Measurements from ENCODE around the gene DUSP8. TPM values are rescaled to one million over a fixed set of nuclear protein-coding genes. Genes with fewer than 3 reads are reported as not detected.
"Not testable (repeated sequence)": the region's sequence is repeated elsewhere in the genome, so short reads cannot be mapped to it uniquely, and the experiment has no call there.

DUSP8 gene
- 35.6 TPM for total RNA-seq

- DNase-seq (ENCODE audit: low spot score): peak; percentile 94
These were observed at the start of gene DUSP8 for GRCh38 chr11:1572197-1573076. Gene DUSP8, minus strand, starts transcription at chr11:1572271. Its CDS starts 6,445 bp downstream, at chr11:1565826.

- no peak for DNase-seq (ENCODE audit: low spot score)
These were observed 47.4 kb upstream of the DUSP8 start for GRCh38 chr11:1619449-1619848.

GRCh38 chr11:1618231-1618630 lies 46.2 kb upstream of the DUSP8 start:
- no peak for DNase-seq (ENCODE audit: low spot score)

- no peak for DNase-seq (ENCODE audit: low spot score)
These were observed 36.3 kb upstream of the DUSP8 start, which contains the start of gene KRTAP5-3 for GRCh38 chr11:1608363-1608762. Gene KRTAP5-3, minus strand, starts transcription at chr11:1608463. Its CDS starts 78 bp downstream, at chr11:1608385.

GRCh38 chr11:1607901-1608300 lies 35.8 kb upstream of the DUSP8 start:
- not testable (repeated sequence) for DNase-seq (ENCODE audit: low spot score)

GRCh38 chr11:1607156-1607845 lies 35.2 kb upstream of the DUSP8 start:
- DNase-seq (ENCODE audit: low spot score): not testable (repeated sequence)

GRCh38 chr11:1605923-1606322 lies 33.9 kb upstream of the DUSP8 start:
- not testable (repeated sequence) for DNase-seq (ENCODE audit: low spot score)

GRCh38 chr11:1604711-1605110 lies 32.6 kb upstream of the DUSP8 start:
- DNase-seq (ENCODE audit: low spot score): no peak

GRCh38 chr11:1604181-1604580 lies 32.1 kb upstream of the DUSP8 start:
- no peak for DNase-seq (ENCODE audit: low spot score)

- no peak for DNase-seq (ENCODE audit: low spot score)
These were observed 31.6 kb upstream of the DUSP8 start for GRCh38 chr11:1603629-1604028.

GRCh38 chr11:1601663-1602062 lies 29.6 kb upstream of the DUSP8 start:
- not testable (repeated sequence) for DNase-seq (ENCODE audit: low spot score)

GRCh38 chr11:1600626-1601025 lies 28.6 kb upstream of the DUSP8 start:
- DNase-seq (ENCODE audit: low spot score): no peak

GRCh38 chr11:1598816-1599215 lies 26.7 kb upstream of the DUSP8 start:
- DNase-seq (ENCODE audit: low spot score): no peak

GRCh38 chr11:1598406-1598805 lies 26.3 kb upstream of the DUSP8 start:
- not testable (repeated sequence) for DNase-seq (ENCODE audit: low spot score)

- DNase-seq (ENCODE audit: low spot score): no peak
These were observed 25.9 kb upstream of the DUSP8 start, which contains the start of gene KRTAP5-2 for GRCh38 chr11:1597994-1598380. Gene KRTAP5-2, minus strand, starts transcription at chr11:1598294. Its CDS starts 44 bp downstream, at chr11:1598250.

- no peak for DNase-seq (ENCODE audit: low spot score)
These were observed 25.4 kb upstream of the DUSP8 start for GRCh38 chr11:1597331-1597993.

GRCh38 chr11:1596576-1597121 lies 24.6 kb upstream of the DUSP8 start:
- DNase-seq (ENCODE audit: low spot score): not testable (repeated sequence)

- not testable (repeated sequence) for DNase-seq (ENCODE audit: low spot score)
These were observed 24.0 kb upstream of the DUSP8 start for GRCh38 chr11:1595994-1596575.

- no peak for DNase-seq (ENCODE audit: low spot score)
These were observed 20.6 kb upstream of the DUSP8 start for GRCh38 chr11:1592628-1593027.

- DNase-seq (ENCODE audit: low spot score): no peak
These were observed 17.9 kb upstream of the DUSP8 start for GRCh38 chr11:1589996-1590395.

- not testable (repeated sequence) for DNase-seq (ENCODE audit: low spot score)
These were observed 17.3 kb upstream of the DUSP8 start for GRCh38 chr11:1589191-1589963.

Data from mucosa of gallbladder (tissue), 1 donor.